ENCODE results near the gene CYP4F8. TPM values are rescaled to one million over a fixed set of nuclear protein-coding genes. Genes with fewer than 3 reads are reported as not detected.
"Not testable (repeated sequence)": the region's sequence is repeated elsewhere in the genome, so short reads cannot be mapped to it uniquely, and the experiment has no call there.

CYP4F8 gene
- total RNA-seq, 2 experiments from 2014 or later: not detected

DNA sequence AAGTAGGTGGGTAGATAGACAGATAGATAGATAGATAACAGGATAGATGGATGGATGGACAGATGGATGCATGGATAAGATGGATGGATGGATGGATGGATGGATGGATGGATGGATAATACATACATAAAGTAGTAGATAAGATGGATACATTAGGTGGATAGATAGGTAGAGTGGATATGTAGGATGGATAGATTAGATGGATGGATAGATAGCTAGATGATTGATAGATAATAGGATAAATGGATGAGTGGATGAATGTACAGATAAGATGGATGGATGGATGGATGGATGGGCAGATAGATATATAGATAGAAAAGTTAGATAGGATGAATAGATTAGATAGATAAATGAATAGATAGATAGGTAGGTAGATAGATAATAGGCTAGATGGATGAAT is 27.8 kb downstream of the CYP4F8 start:
- Mint-ChIP-seq H3K27me3 (no peaks in the 10 kb centered on the region), H3K27ac (no peak overlapping the region), H3K4me1 (peaks cover 3% of the 10 kb centered on the region), H3K36me3 (ENCODE audit: low read depth) (no peaks in the 10 kb centered on the region), H3K9me3 (no peaks in the 10 kb centered on the region), H3K4me3 (no peak overlapping the region)
- CTCF ChIA-PET: no interaction called here
- no peak for DNase-seq
- POLR2A ChIA-PET: no interaction called here

DNA sequence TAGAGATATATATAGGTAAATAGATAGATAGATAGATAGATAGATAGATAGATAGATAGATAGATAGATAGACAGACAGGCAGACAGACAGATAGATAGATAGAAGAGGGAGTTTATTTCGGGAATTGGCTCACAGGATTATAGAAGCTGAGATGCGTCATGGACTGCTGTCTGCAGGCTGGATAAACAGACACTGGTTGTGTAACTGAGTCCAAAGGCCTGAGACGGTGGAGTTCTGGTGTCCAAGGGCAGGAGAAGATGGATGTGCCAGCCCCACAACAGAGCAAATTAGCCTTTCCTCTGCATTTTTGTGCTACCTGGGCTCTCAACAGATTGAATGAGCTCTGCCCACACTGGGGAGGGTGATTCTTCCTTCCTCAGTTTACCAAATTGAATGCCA is 28.4 kb downstream of the CYP4F8 start:
- DNase-seq: no peak
- no peaks in the 10 kb centered on the region for H3K9me3 Mint-ChIP-seq
- no peak overlapping the region for H3K27ac Mint-ChIP-seq
- no peaks in the 10 kb centered on the region for H3K36me3 Mint-ChIP-seq (ENCODE audit: low read depth)
- no peak overlapping the region for H3K4me3 Mint-ChIP-seq
- H3K4me1 Mint-ChIP-seq: peaks cover 3% of the 10 kb centered on the region
- ChIA-PET CTCF (no interaction called here), POLR2A (no interaction called here)
- no peaks in the 10 kb centered on the region for H3K27me3 Mint-ChIP-seq

DNA sequence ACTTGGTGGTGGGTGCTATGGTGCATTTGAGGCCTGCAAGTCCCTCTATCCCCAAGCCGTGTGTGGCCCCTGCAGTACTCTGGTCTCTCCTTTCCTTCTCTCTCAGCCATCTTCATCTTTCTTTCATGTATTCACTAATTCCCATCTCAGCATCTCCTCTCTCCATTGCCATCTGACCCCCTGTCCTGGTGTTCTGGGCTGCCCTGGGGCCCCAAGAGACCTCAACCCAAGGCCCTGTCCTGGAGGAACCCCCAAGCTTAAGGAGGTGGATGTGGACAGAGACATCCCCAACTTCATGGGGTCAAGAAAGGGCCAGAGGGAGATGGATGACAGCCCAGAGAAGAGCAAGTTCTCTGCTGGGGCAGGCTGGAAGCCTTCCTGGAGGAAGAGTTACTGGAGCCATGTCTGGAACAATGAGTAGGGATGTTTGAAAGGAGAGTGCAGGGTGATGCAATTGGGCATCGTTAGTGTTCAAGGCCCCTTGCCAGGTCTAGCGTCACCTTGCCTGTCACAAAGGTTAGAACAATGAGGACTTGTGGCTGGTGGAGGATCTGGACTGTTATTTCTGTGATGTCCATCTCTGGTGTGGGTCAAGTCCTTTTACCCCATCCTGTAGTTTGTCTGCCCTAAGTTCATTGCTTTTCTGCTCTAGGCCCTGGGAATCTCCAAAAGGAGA is 29.2 kb downstream of the CYP4F8 start:
- Mint-ChIP-seq H3K9me3 (no peaks in the 10 kb centered on the region), H3K4me3 (no peak overlapping the region), H3K27ac (no peak overlapping the region), H3K4me1 (peaks cover 3% of the 10 kb centered on the region), H3K36me3 (ENCODE audit: low read depth) (no peaks in the 10 kb centered on the region), H3K27me3 (no peaks in the 10 kb centered on the region)
- CTCF ChIA-PET: no interaction called here
- DNase-seq: no peak
- POLR2A ChIA-PET: no interaction called here

DNA sequence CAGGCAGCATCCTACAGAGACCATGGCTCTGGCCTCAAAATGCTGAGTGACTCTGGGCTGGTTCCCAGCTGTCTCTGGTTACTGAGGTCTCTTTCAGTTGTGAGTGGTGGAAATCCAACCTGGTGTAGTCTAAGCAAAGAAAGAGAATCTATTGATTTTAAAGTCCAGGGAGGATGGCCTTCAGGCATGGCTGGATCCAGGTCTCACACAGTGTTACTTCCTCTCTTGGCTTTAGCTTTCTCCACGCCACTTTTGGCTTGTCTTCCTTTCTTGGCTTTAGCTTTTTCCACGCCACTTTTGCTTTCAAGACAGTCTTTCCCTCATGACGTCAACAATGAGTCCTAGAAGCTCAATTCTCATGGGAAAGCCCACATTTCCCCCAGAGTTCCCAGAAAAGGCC is 29.8 kb downstream of the CYP4F8 start:
- H3K4me1 Mint-ChIP-seq: peaks cover 3% of the 10 kb centered on the region
- no peaks in the 10 kb centered on the region for H3K9me3 Mint-ChIP-seq
- no peak for DNase-seq
- H3K4me3 Mint-ChIP-seq: no peak overlapping the region
- ChIA-PET CTCF (no interaction called here), POLR2A (no interaction called here)
- no peaks in the 10 kb centered on the region for H3K36me3 Mint-ChIP-seq (ENCODE audit: low read depth)
- no peak overlapping the region for H3K27ac Mint-ChIP-seq
- no peaks in the 10 kb centered on the region for H3K27me3 Mint-ChIP-seq

DNA sequence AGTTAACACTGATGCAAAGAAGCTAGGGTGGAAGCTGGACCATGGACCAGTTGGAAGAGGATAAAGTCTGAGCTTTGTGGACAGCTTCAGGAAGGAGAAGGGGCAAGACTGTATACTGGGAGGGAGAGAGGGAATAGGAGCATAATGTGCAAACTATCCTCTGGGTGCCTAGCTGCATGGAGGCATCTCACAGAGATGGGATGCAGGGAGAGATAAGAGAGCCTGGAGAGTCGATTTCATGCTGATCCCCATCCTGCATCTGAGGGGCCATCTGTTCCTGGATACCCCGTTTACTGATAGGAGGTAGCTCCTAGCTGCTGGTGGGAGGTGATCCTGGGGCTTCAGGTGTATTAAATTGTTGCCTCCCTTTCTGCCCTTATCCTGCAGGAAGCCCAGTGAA is 34.5 kb downstream of the CYP4F8 start:
- no peak overlapping the region for H3K27ac Mint-ChIP-seq
- no peak for DNase-seq
- no peaks in the 10 kb centered on the region for H3K9me3 Mint-ChIP-seq
- ChIA-PET CTCF (no interaction called here), POLR2A (no interaction called here)
- H3K4me1 Mint-ChIP-seq: no peaks in the 10 kb centered on the region
- peaks cover 13% of the 10 kb centered on the region for H3K27me3 Mint-ChIP-seq
- no peaks in the 10 kb centered on the region for H3K36me3 Mint-ChIP-seq (ENCODE audit: low read depth)
- H3K4me3 Mint-ChIP-seq: no peak overlapping the region

DNA sequence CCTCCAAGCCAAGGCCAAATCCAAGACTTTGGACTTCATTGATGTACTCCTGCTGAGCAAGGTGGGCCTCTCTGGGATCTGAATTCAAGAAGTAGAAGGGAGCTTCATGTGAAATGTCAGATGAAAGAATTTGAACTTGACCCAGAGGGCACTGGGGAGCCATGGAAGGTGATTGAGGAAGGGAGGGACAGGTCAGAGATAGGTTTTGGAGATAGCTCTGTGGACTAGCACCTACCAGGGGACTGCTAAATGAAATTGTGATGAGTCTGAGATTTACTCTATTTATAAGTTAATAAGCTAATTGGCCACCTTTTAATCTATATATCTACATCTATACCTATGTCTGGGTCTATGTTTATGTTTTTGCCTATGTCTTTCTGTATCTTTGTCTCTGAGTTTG is 35.1 kb downstream of the CYP4F8 start:
- H3K27ac Mint-ChIP-seq; H3K36me3 Mint-ChIP-seq (ENCODE audit: low read depth); CTCF ChIA-PET; POLR2A ChIA-PET; DNase-seq; H3K4me3 Mint-ChIP-seq; H3K9me3 Mint-ChIP-seq; H3K4me1 Mint-ChIP-seq: not testable (repeated sequence)
- H3K27me3 Mint-ChIP-seq: peaks cover 18% of the 10 kb centered on the region

DNA sequence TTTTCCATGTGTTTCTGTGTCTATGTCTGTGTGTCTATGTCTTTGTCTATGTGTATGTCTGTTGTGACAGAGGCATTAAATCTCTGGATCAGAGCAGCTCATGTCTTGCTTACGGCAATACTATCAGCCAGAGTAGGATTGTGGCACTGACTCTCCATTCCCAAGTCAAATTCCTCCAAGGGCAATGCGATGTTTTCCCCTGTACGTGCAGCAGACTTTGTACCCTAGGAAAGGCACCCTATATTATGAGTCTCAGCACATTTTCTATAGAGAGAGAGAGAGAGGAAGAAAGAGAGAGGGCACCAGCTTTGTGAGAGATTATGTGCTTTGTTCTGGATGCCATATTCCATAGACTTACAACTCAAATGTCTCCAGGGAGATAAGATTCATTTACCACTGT is 36.8 kb downstream of the CYP4F8 start:
- Mint-ChIP-seq H3K36me3 (ENCODE audit: low read depth) (no peaks in the 10 kb centered on the region), H3K27me3 (peaks cover 24% of the 10 kb centered on the region), H3K4me1 (no peaks in the 10 kb centered on the region), H3K9me3 (no peaks in the 10 kb centered on the region), H3K27ac (no peak overlapping the region), H3K4me3 (no peak overlapping the region)
- no peak for DNase-seq
- CTCF ChIA-PET: no interaction called here
- POLR2A ChIA-PET: no interaction called here

DNA sequence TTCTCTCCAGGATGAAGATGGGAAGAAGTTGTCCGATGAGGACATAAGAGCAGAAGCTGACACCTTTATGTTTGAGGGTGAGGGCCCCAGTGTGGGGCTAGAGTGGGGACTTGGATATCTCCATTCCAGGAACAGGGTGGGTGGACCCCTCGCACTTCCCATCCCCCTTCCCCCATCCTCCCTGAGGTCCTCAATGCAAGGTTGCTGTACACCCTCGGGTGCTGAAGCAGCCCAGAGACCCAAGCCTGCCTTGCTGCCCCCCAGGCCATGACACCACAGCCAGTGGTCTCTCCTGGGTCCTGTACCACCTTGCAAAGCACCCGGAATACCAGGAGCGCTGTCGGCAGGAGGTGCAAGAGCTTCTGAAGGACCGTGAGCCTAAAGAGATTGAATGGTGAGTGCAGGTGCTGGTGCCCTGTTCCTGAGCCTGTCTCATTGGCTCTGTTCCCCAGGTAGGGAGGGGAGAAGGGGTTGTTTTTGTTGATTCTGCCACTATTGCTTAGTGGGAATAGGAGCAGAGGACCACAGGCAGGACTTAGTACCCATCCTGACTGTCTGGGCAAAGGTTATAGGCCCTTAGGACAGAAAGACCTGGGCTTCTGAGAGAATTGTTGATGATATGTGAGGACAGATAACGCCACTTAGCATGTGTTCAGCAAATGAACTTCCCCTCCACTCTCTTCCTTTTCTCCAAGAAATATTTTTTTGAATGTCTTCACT is 37.7 kb downstream of the CYP4F8 start:
- H3K4me1 Mint-ChIP-seq: no peaks in the 10 kb centered on the region
- H3K27ac Mint-ChIP-seq: no peak overlapping the region
- no peak for DNase-seq
- peaks cover 27% of the 10 kb centered on the region for H3K27me3 Mint-ChIP-seq
- no peaks in the 10 kb centered on the region for H3K36me3 Mint-ChIP-seq (ENCODE audit: low read depth)
- no peaks in the 10 kb centered on the region for H3K9me3 Mint-ChIP-seq
- ChIA-PET CTCF (no interaction called here), POLR2A (no interaction called here)
- H3K4me3 Mint-ChIP-seq: no peak overlapping the region

DNA sequence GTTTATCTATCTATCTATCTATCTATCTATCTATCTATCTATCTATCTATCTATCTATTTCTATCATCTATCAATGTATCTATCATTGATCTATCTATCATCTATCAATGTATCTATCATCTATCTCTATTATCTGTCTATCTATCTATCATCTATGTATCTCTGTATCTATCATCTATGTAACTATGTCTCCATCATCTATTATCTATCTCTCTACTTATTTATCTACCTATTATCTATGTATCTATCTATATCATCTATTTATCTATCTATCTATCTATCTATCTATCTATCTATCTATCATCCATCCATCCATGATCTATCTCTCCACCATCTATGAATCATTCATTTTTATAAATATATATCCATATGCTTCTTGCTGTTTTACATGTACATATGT is 41.4 kb downstream of the CYP4F8 start:
- H3K36me3 Mint-ChIP-seq (ENCODE audit: low read depth): no peaks in the 10 kb centered on the region
- ChIA-PET POLR2A (no interaction called here), CTCF (no interaction called here)
- no peaks in the 10 kb centered on the region for H3K4me1 Mint-ChIP-seq
- H3K4me3 Mint-ChIP-seq: no peak overlapping the region
- DNase-seq: no peak
- H3K27ac Mint-ChIP-seq: no peak overlapping the region
- H3K9me3 Mint-ChIP-seq: no peaks in the 10 kb centered on the region
- H3K27me3 Mint-ChIP-seq: peaks cover 27% of the 10 kb centered on the region

DNA sequence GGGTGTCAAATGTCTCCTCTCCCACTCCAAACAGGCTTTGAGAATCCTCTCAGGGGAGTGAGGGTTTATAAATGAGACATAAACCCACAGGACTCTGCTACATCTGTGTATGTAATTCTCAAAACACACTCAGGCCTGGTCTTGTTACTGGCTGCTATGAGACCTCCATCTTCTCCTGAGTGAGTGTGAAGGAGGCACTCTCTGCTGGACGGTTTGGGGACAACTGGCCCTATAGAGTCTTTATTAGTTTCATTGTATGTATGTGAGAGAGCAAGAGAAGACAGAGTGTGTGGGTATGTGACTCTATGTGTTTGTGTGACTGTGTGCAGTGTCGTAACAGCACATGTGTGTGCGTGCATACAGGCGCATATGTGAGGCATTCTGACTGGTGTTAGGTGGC is 48.2 kb downstream of the CYP4F8 start:
- no peaks in the 10 kb centered on the region for H3K36me3 Mint-ChIP-seq (ENCODE audit: low read depth)

DNA sequence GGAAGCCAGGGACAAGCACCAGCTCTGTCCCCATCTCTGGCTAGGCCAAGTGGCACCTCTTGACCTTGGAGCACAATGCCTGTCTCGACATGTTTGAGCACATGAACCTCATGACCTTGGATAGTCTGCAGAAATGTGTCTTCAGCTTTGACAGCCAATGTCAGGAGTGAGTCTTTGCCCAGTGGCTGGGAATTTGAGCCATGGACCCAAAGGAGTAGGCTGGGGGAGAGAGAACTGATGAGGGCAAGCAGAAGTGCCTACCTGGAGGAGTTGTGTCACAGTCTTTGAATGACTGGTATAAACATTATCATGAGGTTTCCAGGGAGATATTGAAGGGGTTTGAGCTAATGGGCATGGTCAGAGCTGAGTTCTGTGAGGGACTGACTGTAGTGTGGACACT is 51.2 kb downstream of the CYP4F8 start:
- DNase-seq: no peak
- Mint-ChIP-seq H3K9me3 (no peaks in the 10 kb centered on the region), H3K4me3 (no peak overlapping the region), H3K4me1 (no peaks in the 10 kb centered on the region), H3K27me3 (peaks cover 9% of the 10 kb centered on the region), H3K36me3 (ENCODE audit: low read depth) (no peaks in the 10 kb centered on the region), H3K27ac (no peak overlapping the region)
- CTCF ChIA-PET: interaction anchor here (0.5 kb wide), 1 partner anchor 198 kb away, joined by 3 read pairs; no protein-coding TSS in a partner anchor
- POLR2A ChIA-PET: no interaction called here

More for the DNA sequence above, 48.2 kb downstream of the CYP4F8 start:
- Mint-ChIP-seq H3K27ac (no peak overlapping the region), H3K9me3 (no peaks in the 10 kb centered on the region), H3K4me1 (no peaks in the 10 kb centered on the region), H3K4me3 (no peak overlapping the region), H3K27me3 (peaks cover 9% of the 10 kb centered on the region)
- no peak for DNase-seq
- ChIA-PET POLR2A (no interaction called here), CTCF (no interaction called here)

DNA sequence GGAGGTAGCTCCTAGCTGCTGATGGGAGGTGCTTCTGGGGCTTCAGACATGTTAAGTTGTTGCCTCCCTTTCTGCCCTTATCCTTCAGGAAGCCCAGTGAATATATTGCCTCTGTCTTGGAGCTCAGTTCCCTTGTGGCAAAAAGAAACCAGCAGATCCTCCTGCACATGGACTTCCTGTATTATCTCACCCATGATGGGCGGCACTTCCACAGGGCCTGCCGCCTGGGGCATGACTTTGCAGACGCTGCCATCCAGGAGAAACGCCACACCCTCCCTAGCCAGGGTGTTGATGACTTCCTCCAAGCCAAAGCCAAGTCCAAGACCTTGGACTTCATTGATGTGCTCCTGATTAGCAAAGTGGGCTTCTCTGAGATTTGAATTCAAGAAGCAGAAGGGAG is 51.9 kb downstream of the CYP4F8 start:
- POLR2A ChIA-PET: no interaction called here

DNA sequence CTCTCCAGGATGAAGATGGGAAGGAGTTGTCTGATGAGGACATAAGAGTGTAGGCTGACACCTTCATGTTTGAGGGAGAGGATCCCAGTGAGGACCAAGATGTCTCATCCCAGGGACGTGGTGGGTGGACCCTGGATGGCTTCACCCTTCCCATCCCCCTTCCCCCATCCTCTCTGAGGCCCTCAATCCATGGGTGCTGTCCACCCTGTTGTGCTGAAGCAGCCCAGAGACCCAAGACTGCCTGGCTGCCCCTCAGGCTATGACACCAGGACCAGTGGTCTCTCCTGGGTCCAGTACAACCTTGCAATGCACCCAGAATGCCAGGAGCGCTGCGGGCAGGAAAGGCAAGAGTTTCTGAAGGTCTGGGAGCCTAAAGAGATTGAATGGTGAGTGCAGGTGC is 54.4 kb downstream of the CYP4F8 start:
- DNase-seq: no peak
- H3K27me3 Mint-ChIP-seq: peaks cover 2% of the 10 kb centered on the region
- POLR2A ChIA-PET: no interaction called here
- no peak overlapping the region for H3K4me3 Mint-ChIP-seq
- no peak overlapping the region for H3K27ac Mint-ChIP-seq
- H3K36me3 Mint-ChIP-seq (ENCODE audit: low read depth): no peaks in the 10 kb centered on the region
- H3K4me1 Mint-ChIP-seq: no peaks in the 10 kb centered on the region
- CTCF ChIA-PET: interaction anchor here (0.5 kb wide), 1 partner anchor 23 kb away, joined by 3 read pairs; no protein-coding TSS in a partner anchor
- H3K9me3 Mint-ChIP-seq: no peaks in the 10 kb centered on the region

More for the DNA sequence above, 51.9 kb downstream of the CYP4F8 start:
- H3K9me3 Mint-ChIP-seq: no peaks in the 10 kb centered on the region
- peaks cover 9% of the 10 kb centered on the region for H3K27me3 Mint-ChIP-seq
- no peaks in the 10 kb centered on the region for H3K36me3 Mint-ChIP-seq (ENCODE audit: low read depth)
- no peak overlapping the region for H3K27ac Mint-ChIP-seq
- CTCF ChIA-PET: no interaction called here
- no peaks in the 10 kb centered on the region for H3K4me1 Mint-ChIP-seq
- no peak overlapping the region for H3K4me3 Mint-ChIP-seq
- DNase-seq: no peak

DNA sequence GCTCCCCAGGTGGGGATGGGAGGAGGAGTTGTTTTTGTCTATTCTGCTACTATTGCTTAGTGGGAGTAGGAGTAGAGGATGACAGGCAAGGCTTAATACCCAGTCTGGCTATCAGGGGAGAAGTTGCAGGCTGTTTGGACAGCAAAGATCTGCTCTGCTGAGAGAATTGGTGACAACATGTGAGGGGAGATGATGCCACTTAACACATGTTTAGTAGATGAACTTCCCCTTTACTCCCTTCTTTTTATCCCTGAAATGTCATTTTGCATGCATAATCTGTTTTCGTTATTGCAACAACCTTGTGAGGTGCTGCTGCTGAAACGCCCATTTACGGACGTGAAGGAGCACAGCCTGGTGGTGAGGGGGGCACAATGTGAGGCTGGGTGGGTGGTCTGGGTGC is 54.9 kb downstream of the CYP4F8 start:
- DNase-seq: no peak
- Mint-ChIP-seq H3K36me3 (ENCODE audit: low read depth) (no peaks in the 10 kb centered on the region), H3K4me1 (no peaks in the 10 kb centered on the region), H3K4me3 (no peak overlapping the region), H3K27me3 (peaks cover under 1% of the 10 kb centered on the region), H3K27ac (no peak overlapping the region), H3K9me3 (no peaks in the 10 kb centered on the region)
- CTCF ChIA-PET: interaction anchor here (0.5 kb wide), 1 partner anchor 22 kb away, joined by 3 read pairs; no protein-coding TSS in a partner anchor
- POLR2A ChIA-PET: no interaction called here
